Measurements from ENCODE around the gene LYRM9.

GRCh38 chr17:27915709-27916108 lies 22.5 kb upstream of the LYRM9 start:
- TF ChIP-seq CTCF (IDR thresholded peaks at IDR 0.05) (no peak), POLR2A (IDR thresholded peaks at IDR 0.05) (no peak)

All from adrenal gland (tissue), 5 donors.